Duodenal mucosa (tissue), 2 donors: ENCODE measurements around the gene RPS6KC1.

Experiments used
- H3K27ac ChIP-seq: one replicate; pipeline ENCODE4 v1.7.0; 2013; ENCODE audit warnings: low read depth, low read length
- H3K27me3 ChIP-seq, 2 donors: one replicate each; pipeline ENCODE4 v1.7.0; 2013; ENCODE audit warnings: low read length in 2 of 2, control low read depth in 1 of 2; ENCODE audit not compliant: insufficient read depth in 2 of 2, control insufficient read depth in 1 of 2
- H3K36me3 ChIP-seq, 2 donors: one replicate each; pipeline ENCODE4 v1.7.0; 2013; ENCODE audit warnings: low read length in 2 of 2, control low read depth in 1 of 2; ENCODE audit not compliant: insufficient read depth in 2 of 2, control insufficient read depth in 1 of 2
- H3K4me1 ChIP-seq, 2 donors: one replicate each; pipeline ENCODE4 v1.7.0; 2013; ENCODE audit warnings: low read length in 2 of 2, control low read depth in 1 of 2; ENCODE audit not compliant: insufficient read depth in 2 of 2, control insufficient read depth in 1 of 2
- H3K4me3 ChIP-seq, 2 donors: one replicate each; pipeline ENCODE4 v1.7.0; 2013; ENCODE audit warnings: low read length in 2 of 2, low read depth in 1 of 2
- H3K9ac ChIP-seq, 2 donors: one replicate each; pipeline ENCODE4 v1.7.0; 2013; ENCODE audit warnings: low read length in 2 of 2, low read depth in 1 of 2
- H3K9me3 ChIP-seq, 2 donors: one replicate each; pipeline ENCODE4 v1.7.0; 2013; ENCODE audit warnings: low read length in 2 of 2, control low read depth in 1 of 2; ENCODE audit not compliant: control insufficient read depth in 1 of 2

The RPS6KC1 gene

DNA sequence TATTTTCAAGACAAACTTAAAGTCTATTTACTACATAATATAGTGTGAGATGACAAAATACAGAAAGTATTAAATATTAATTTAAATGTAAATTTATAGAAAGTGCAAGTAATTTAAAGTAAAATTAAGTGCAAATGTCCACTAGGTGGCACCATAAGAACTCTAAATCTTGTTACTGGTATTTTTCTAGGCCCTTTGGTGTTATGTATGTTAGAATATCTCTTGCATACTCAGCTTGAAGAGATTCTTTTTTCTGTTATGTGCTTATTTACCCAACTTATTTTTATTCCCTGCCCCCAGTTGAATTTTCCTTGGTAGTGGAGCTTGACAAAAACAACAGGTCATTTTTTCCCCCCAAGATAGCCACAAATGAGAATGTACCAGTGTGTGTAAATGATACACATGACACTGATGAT is 71.5 kb downstream of the RPS6KC1 start:
- Histone ChIP-seq H3K4me1 (peaks cover 7 to 10% of the 10 kb centered on the region in 2 donors), H3K27ac (no peak overlapping the region), H3K4me3 (no peak overlapping the region), H3K27me3 (no peaks in the 10 kb centered on the region), H3K9me3 (no peaks in the 10 kb centered on the region), H3K9ac (no peak overlapping the region), H3K36me3 (no peaks in the 10 kb centered on the region)

DNA sequence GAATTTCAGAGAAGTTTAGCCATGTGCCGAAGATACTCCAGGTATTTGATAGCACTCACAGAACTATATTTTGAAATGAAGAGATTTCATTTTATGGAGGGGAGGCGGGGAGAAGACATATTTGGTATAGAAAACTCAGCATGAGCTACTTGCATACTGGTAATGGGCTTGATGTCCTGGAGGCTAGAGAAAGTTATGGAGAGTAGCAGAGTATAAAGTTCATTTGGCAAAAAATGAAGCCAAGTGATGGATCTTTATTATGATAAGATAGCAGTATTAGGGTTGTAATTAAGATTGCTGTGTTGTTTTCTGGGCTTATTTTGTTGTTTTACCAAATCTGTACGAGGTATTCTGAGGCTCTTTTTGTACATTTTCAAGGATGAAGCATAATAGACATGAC is 72.0 kb downstream of the RPS6KC1 start:
- Histone ChIP-seq H3K9ac (no peak overlapping the region), H3K9me3 (no peaks in the 10 kb centered on the region), H3K4me1 (peaks cover 7 to 10% of the 10 kb centered on the region in 2 donors), H3K4me3 (no peak overlapping the region), H3K36me3 (no peaks in the 10 kb centered on the region), H3K27me3 (no peaks in the 10 kb centered on the region), H3K27ac (no peak overlapping the region)

DNA sequence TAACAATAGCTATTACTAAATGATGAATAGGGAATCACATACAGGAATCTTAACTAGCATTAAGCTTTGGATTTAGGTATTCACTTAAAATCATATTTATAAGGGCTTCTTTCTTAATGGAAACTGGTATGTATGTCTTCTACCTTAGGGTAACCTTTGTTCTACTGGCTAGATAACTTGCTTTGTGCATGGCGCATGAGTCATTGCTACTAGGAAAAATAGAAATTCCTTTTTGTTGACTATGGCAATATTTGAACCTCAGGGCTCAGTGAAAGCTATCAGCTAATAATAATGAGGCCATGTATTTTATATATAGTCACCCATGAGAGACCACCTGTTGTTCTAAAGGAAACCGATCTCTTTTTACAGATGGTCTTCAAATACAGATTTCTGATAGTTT is 72.5 kb downstream of the RPS6KC1 start:
- no peaks in the 10 kb centered on the region for H3K27me3 ChIP-seq
- no peaks in the 10 kb centered on the region for H3K9me3 ChIP-seq
- no peak overlapping the region for H3K4me3 ChIP-seq
- H3K27ac ChIP-seq = no peak overlapping the region
- peaks cover 7 to 10% of the 10 kb centered on the region in 2 donors for H3K4me1 ChIP-seq
- no peaks in the 10 kb centered on the region for H3K36me3 ChIP-seq
- no peak overlapping the region for H3K9ac ChIP-seq

DNA sequence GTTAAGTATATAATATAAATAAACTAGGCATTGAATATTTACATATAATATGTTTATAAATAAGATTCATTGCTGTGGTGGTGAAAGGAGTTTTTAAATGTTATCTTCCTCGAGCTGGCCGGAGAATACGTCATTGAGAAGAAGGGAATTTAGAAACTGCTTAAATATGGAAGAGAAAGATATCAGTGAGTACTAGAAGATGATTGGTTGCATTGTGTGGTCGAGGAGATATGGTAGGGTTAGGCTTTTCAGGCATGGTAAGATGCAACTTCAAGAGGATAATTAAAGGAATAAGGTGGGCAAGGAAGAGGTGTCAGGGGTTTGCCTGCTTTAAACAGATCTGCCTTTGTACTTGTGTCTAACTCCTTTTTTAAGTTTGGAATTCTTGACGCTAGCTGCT is 73.5 kb downstream of the RPS6KC1 start:
- H3K9ac ChIP-seq = no peak overlapping the region
- H3K36me3 ChIP-seq = no peaks in the 10 kb centered on the region
- H3K27ac ChIP-seq = no peak overlapping the region
- peaks cover 7 to 10% of the 10 kb centered on the region in 2 donors for H3K4me1 ChIP-seq
- H3K9me3 ChIP-seq = no peaks in the 10 kb centered on the region
- no peaks in the 10 kb centered on the region for H3K27me3 ChIP-seq
- no peak overlapping the region for H3K4me3 ChIP-seq

DNA sequence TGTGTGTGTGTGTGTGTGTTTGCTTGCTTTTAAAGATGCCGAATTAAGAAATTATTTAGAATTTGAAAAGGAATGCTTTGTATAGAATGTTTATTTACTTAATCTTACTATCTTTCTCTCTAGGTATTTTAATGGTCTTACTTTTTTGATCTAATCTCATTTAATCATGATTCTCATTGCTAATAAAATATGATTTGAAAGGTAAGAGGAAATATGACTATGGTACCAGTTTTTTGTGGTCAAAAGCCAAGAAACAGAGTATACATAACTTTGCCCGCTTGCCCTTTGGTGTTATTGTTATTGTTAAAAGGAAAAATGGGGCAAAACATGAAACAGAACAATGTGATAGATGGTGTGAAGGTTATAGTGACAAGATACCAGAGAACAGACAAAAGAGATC is 74.6 kb downstream of the RPS6KC1 start:
- H3K4me1 ChIP-seq = peaks cover 7 to 10% of the 10 kb centered on the region in 2 donors
- H3K27ac ChIP-seq = no peak overlapping the region
- no peaks in the 10 kb centered on the region for H3K36me3 ChIP-seq
- no peak overlapping the region for H3K4me3 ChIP-seq
- H3K27me3 ChIP-seq = no peaks in the 10 kb centered on the region
- H3K9ac ChIP-seq = no peak overlapping the region
- H3K9me3 ChIP-seq = no peaks in the 10 kb centered on the region

DNA sequence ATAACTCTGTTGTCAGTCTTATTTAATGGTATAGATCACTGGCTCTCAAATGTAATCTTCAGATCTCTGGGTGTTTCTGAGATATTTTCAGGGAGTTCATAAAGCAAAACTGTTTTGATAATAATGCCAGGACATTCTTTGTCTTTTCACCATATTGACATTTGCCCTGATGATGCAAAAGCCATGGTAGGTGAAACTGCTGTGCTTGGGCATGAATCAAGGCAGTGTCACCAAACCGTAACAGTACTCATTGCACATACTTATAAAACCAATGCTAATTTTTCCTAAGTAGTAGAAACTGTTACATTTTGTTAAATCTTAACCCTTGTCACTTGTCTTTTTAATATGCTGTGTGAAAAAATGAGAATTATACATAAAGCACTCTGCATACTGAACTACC is 76.0 kb downstream of the RPS6KC1 start:
- no peak overlapping the region for H3K27ac ChIP-seq
- no peak overlapping the region for H3K9ac ChIP-seq
- no peaks in the 10 kb centered on the region for H3K27me3 ChIP-seq
- H3K4me1 ChIP-seq = peaks cover 7 to 10% of the 10 kb centered on the region in 2 donors
- H3K9me3 ChIP-seq = no peaks in the 10 kb centered on the region
- H3K4me3 ChIP-seq = no peak overlapping the region
- no peaks in the 10 kb centered on the region for H3K36me3 ChIP-seq

DNA sequence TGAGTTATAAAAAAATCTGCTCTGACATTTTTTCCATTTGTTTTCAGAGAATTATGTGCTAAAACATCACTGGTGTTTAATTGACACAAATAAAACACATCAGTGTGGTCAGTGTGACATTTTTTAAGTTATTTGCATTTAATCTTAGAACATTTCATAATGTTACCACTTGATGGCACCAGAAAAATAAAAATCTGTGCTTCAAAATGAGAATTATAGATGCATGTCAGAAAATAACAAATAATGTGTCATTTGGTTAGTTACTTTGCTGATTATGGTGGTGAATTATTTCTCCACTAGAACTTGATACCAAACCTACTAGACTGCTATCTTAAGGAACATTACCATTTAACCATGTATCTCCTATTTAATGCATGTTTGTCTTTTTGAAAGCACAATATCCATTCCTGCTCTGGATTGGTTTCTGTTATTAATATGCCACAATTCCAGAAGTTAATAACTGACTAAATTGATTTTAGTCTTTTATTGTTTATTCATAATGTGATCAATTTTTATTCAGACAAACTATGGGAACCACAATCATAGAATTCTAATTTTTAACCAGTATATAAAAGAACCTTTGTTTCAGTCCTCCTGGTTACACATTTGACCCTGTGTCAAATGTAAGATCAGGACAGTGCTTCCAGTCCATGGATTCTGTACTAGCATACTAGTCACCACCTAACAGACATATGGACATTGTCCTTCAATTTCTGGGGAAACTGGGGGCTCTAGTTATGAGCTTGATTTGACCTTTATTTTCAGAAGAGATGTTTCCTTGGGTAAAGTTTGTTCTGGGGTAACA is 81.0 kb downstream of the RPS6KC1 start:
- Histone ChIP-seq H3K4me1 (peaks cover 6 to 7% of the 10 kb centered on the region in 2 donors), H3K9ac (no peak overlapping the region), H3K4me3 (no peak overlapping the region), H3K27me3 (no peaks in the 10 kb centered on the region), H3K9me3 (no peaks in the 10 kb centered on the region), H3K27ac (no peak overlapping the region), H3K36me3 (no peaks in the 10 kb centered on the region)

DNA sequence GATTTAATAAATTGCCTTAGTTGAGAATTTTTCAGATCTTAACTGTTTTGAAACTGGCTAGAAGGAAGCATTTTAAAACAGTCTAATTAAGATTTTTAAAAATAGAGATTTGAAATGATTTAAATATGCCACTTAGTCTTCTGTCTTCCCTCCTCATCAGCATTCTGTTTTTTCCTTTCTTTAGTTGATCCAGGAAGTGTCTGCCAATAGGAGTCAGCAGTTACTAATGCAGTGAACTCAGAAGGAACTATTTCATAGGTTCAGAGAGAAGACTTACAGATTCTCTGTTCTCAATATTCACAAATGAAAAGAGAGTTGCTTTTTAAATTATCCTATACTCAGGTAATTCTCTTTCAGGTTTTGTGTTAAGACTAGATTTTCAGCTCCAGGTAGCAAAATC is 84.5 kb downstream of the RPS6KC1 start:
- H3K4me1 ChIP-seq = peaks cover 6 to 7% of the 10 kb centered on the region in 2 donors
- H3K9me3 ChIP-seq = no peaks in the 10 kb centered on the region
- no peak overlapping the region for H3K9ac ChIP-seq
- no peak overlapping the region for H3K4me3 ChIP-seq
- no peaks in the 10 kb centered on the region for H3K36me3 ChIP-seq
- H3K27me3 ChIP-seq = no peaks in the 10 kb centered on the region
- H3K27ac ChIP-seq = no peak overlapping the region

DNA sequence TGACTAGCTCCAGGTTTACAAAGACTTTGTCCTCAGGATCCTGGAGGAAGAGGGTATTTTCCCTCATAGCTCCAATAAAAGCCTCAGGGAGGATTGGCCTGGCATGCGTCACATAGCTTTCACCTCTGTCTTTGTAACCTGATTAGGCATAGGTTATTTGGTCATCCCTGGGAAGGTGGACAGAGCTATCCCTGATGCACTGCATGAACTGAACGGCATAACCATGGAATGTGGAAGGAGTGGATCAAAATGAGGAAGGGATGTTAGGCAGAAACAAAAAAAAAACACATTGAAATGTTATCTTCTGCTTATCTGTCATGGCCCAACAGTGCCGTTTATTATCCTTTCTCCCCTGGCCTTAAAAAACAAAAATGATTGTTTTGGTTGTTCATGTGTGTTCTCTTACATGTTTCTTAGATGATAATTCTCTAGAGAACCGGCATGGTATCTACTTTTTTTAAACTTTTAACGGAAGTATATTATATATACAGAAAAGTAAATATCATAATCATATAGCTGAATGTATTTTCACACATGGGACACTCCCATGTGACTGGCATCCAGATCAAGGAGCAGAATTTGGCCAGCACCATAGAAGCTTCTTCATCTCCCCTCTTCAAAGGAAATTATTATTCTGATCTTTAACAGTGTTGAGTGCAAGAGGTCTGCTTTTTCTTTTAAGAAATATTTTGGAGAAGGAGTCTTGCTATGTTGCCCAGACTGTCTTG is 85.3 kb downstream of the RPS6KC1 start:
- Histone ChIP-seq H3K9me3 (no peaks in the 10 kb centered on the region), H3K4me3 (no peak overlapping the region), H3K36me3 (no peaks in the 10 kb centered on the region), H3K9ac (no peak overlapping the region), H3K4me1 (peaks cover 6 to 7% of the 10 kb centered on the region in 2 donors), H3K27ac (no peak overlapping the region), H3K27me3 (no peaks in the 10 kb centered on the region)

DNA sequence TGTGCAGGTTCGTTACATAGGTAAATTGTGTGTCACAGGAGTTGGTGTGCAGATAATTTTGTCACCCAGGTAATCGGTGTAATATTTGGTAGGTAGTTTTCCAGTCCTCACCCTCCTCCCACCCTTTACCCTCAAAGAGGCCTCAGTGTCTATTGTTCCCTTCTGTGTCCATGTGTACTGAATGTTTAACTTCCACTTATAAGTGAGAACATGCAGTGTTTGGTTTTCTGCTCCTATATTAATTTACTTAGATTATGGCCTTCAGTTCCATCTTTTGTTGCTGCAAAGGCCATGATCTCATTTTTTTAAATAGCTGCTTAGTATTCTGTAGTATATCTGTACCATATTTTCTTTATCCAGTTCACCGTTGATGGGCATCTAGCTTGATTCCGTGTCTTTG is 87.3 kb downstream of the RPS6KC1 start:
- Histone ChIP-seq H3K9ac (no peak overlapping the region), H3K9me3 (no peaks in the 10 kb centered on the region), H3K27ac (no peak overlapping the region), H3K4me1 (peaks cover 6 to 7% of the 10 kb centered on the region in 2 donors), H3K36me3 (no peaks in the 10 kb centered on the region), H3K27me3 (no peaks in the 10 kb centered on the region), H3K4me3 (no peak overlapping the region)
